Measurements from ENCODE around the gene EEPD1.

GRCh38 chr7:36231406-36231805 is 78.4 kb downstream of the EEPD1 start:
- TF ChIP-seq EZH2 (IDR thresholded peaks at IDR 0.05) (no peak), POLR2AphosphoS5 (IDR thresholded peaks at IDR 0.05; ENCODE audit: borderline replicate concordance, low read depth, low read length) (no peak)

All from SK-N-MC (cell line).